ENCODE results near the gene TASP1. TPM values are rescaled to one million over a fixed set of nuclear protein-coding genes. Genes with fewer than 3 reads are reported as not detected.
"Not testable (repeated sequence)": the region's sequence is repeated elsewhere in the genome, so short reads cannot be mapped to it uniquely, and the experiment has no call there.

The TASP1 gene
- total and polyA plus RNA-seq, 9 donors = 5.8 to 10.7 (median 6.8) TPM

DNA sequence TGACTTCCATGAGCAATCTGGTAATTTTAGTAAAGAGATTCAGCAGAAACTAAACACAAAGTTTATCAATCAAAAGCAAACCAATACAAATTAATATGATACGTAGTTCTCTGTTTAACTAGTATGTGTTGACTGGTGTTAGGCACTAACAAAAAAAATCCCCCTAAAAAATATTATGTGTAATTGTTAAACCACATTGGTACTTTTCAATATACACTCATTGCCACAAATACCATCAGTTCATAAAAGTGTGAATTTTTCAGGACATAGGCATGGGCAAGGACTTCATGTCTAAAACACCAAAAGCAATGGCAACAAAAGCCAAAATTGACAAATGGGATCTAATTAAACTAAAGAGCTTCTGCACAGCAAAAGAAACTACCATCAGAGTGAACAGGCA is 155.3 kb downstream of the TASP1 start:
- H3K27ac ChIP-seq (ENCODE audit: low read length); H3K4me3 ChIP-seq (ENCODE audit: low read length); DNase-seq; H3K27me3 ChIP-seq (ENCODE audit: control insufficient read depth, insufficient read depth, low read length); H3K36me3 ChIP-seq (ENCODE audit: control insufficient read depth, insufficient read depth, low read length); H3K9me3 ChIP-seq (replicated peaks; ENCODE audit: control insufficient read depth, low read depth, low read length); H3K4me1 ChIP-seq (ENCODE audit: control insufficient read depth, insufficient read depth, low read length): not testable (repeated sequence)
- WGBS (ENCODE audit: insufficient coverage) = no CpG with 5 or more reads among the region's 1 CpG

DNA sequence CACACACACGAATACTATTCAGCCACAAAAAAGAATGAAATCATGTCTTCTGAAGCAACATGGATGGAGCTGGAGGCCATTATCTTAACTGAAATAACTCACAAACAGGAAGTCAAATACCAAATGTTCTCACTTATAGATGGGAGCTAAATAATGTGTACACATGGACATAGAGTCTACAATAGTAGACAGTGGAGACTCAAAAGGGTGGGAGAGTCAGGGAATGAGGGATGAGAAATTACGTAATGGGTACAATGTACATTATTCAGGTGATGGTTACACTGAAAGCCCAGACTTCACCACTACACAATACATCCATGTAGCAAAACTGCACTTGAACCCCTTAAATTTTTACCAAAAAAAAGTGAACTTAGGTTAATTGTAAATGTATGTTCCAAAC is 160.4 kb downstream of the TASP1 start:
- Histone ChIP-seq H3K4me1 (ENCODE audit: control insufficient read depth, insufficient read depth, low read length) (no peaks in the 10 kb centered on the region), H3K27ac (ENCODE audit: low read length) (no peak overlapping the region), H3K27me3 (ENCODE audit: control insufficient read depth, insufficient read depth, low read length) (no peaks in the 10 kb centered on the region), H3K4me3 (ENCODE audit: low read length) (no peak overlapping the region), H3K36me3 (ENCODE audit: control insufficient read depth, insufficient read depth, low read length) (no peaks in the 10 kb centered on the region), H3K9me3 (replicated peaks; ENCODE audit: control insufficient read depth, low read depth, low read length) (no peaks in the 10 kb centered on the region)
- no CpG with 5 or more reads among the region's 2 CpGs for WGBS (ENCODE audit: insufficient coverage)
- DNase-seq = no peak

GRCh38 chr20:13474467-13474866 is 164.3 kb downstream of the TASP1 start:
- no peaks in the 10 kb centered on the region for H3K36me3 ChIP-seq (ENCODE audit: control insufficient read depth, insufficient read depth, low read length)
- no peak overlapping the region for H3K27ac ChIP-seq (ENCODE audit: low read length)
- H3K4me3 ChIP-seq (ENCODE audit: low read length) = no peak overlapping the region
- H3K9me3 ChIP-seq (replicated peaks; ENCODE audit: control insufficient read depth, low read depth, low read length) = no peaks in the 10 kb centered on the region
- no peaks in the 10 kb centered on the region for H3K4me1 ChIP-seq (ENCODE audit: control insufficient read depth, insufficient read depth, low read length)
- WGBS (ENCODE audit: insufficient coverage) = no CpG with 5 or more reads among the region's 1 CpG
- no peaks in the 10 kb centered on the region for H3K27me3 ChIP-seq (ENCODE audit: control insufficient read depth, insufficient read depth, low read length)
- no peak for DNase-seq

DNA sequence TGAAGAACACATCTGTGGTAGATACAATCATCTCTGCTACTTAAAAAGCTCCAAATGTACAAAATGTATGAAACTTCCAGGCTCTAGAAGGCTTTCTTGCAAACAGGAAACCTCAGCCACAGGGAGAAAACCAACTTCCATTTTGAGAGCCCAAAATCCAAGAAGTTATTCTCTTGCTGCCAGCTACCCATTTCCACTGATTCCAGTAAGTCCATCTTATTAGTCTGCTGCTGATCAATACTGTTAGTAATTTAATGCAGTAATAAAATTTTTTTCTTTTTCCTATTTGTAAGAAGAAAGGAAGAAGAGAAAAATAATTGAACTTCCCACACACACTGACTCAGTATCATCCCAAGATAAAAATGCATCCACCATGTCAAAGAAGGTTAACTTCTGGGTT is 169.5 kb downstream of the TASP1 start:
- Histone ChIP-seq H3K27me3 (ENCODE audit: control insufficient read depth, insufficient read depth, low read length) (no peaks in the 10 kb centered on the region), H3K9me3 (replicated peaks; ENCODE audit: control insufficient read depth, low read depth, low read length) (peaks cover 3% of the 10 kb centered on the region), H3K27ac (ENCODE audit: low read length) (no peak overlapping the region), H3K4me1 (ENCODE audit: control insufficient read depth, insufficient read depth, low read length) (no peaks in the 10 kb centered on the region), H3K4me3 (ENCODE audit: low read length) (no peak overlapping the region), H3K36me3 (ENCODE audit: control insufficient read depth, insufficient read depth, low read length) (no peaks in the 10 kb centered on the region)
- DNase-seq = no peak

DNA sequence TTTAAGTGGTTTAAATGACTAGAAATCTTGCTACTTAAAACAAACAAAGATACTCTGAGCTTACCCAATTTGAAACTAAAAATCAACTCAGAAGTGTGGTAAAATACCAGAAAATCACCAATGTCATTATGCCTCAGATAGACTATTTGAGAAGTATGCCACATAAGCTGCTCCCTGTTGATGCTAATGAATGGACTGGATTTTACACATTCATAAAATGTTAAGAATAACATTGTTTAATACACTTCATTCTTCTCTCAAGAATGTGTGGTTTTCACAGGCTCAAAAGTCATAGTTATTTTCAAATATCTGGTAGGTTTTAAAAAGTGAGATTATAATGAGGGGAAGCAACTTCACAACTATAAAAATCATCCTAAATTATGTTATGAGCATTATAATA is 170.6 kb downstream of the TASP1 start:
- Histone ChIP-seq H3K27ac (ENCODE audit: low read length) (no peak overlapping the region), H3K4me3 (ENCODE audit: low read length) (no peak overlapping the region), H3K9me3 (replicated peaks; ENCODE audit: control insufficient read depth, low read depth, low read length) (peaks cover 3% of the 10 kb centered on the region), H3K36me3 (ENCODE audit: control insufficient read depth, insufficient read depth, low read length) (no peaks in the 10 kb centered on the region), H3K27me3 (ENCODE audit: control insufficient read depth, insufficient read depth, low read length) (no peaks in the 10 kb centered on the region), H3K4me1 (ENCODE audit: control insufficient read depth, insufficient read depth, low read length) (no peaks in the 10 kb centered on the region)
- DNase-seq = no peak

DNA sequence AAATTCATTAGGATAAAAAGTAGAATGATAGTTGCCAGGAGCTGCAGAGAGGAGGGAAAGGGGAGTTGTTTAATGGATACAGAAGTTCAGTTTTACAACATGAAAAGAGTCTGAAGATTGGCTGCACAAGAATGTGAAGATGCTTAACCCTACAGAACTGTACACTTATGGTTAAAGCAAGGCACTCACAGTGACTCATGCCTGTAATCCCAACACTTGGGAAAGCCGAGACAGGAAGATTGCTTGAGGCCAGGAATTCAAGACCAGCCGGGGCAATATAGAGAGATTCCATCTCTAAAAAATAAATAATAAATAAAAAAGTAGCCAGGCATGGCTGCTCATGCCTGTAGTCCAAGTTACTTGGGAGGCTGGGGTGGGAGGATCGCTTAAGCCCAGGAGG is 174.0 kb downstream of the TASP1 start:
- no CpG with 5 or more reads among the region's 3 CpGs for WGBS (ENCODE audit: insufficient coverage)

GRCh38 chr20:13461849-13462458 is 176.8 kb downstream of the TASP1 start:
- Histone ChIP-seq H3K4me3 (ENCODE audit: low read length) (no peak overlapping the region), H3K36me3 (ENCODE audit: control insufficient read depth, insufficient read depth, low read length) (no peaks in the 10 kb centered on the region), H3K4me1 (ENCODE audit: control insufficient read depth, insufficient read depth, low read length) (no peaks in the 10 kb centered on the region), H3K27ac (ENCODE audit: low read length) (no peak overlapping the region), H3K9me3 (replicated peaks; ENCODE audit: control insufficient read depth, low read depth, low read length) (no peaks in the 10 kb centered on the region), H3K27me3 (ENCODE audit: control insufficient read depth, insufficient read depth, low read length) (no peaks in the 10 kb centered on the region)
- DNase-seq = no peak
- WGBS (ENCODE audit: insufficient coverage) = no CpG with 5 or more reads among the region's 2 CpGs

More for the DNA sequence above, 174.0 kb downstream of the TASP1 start:
- H3K27me3 ChIP-seq (ENCODE audit: control insufficient read depth, insufficient read depth, low read length) = no peaks in the 10 kb centered on the region
- H3K4me3 ChIP-seq (ENCODE audit: low read length) = no peak overlapping the region
- no peak overlapping the region for H3K27ac ChIP-seq (ENCODE audit: low read length)
- H3K9me3 ChIP-seq (replicated peaks; ENCODE audit: control insufficient read depth, low read depth, low read length) = peaks cover 3% of the 10 kb centered on the region
- no peaks in the 10 kb centered on the region for H3K4me1 ChIP-seq (ENCODE audit: control insufficient read depth, insufficient read depth, low read length)
- H3K36me3 ChIP-seq (ENCODE audit: control insufficient read depth, insufficient read depth, low read length) = no peaks in the 10 kb centered on the region
- no peak for DNase-seq

GRCh38 chr20:13458860-13459451 is 179.8 kb downstream of the TASP1 start:
- H3K4me3 ChIP-seq (ENCODE audit: low read length) = no peak overlapping the region
- peaks cover 5% of the 10 kb centered on the region for H3K4me1 ChIP-seq (ENCODE audit: control insufficient read depth, insufficient read depth, low read length)
- H3K36me3 ChIP-seq (ENCODE audit: control insufficient read depth, insufficient read depth, low read length) = no peaks in the 10 kb centered on the region
- no peak overlapping the region for H3K27ac ChIP-seq (ENCODE audit: low read length)
- H3K27me3 ChIP-seq (ENCODE audit: control insufficient read depth, insufficient read depth, low read length) = no peaks in the 10 kb centered on the region
- no peaks in the 10 kb centered on the region for H3K9me3 ChIP-seq (replicated peaks; ENCODE audit: control insufficient read depth, low read depth, low read length)
- no peak for DNase-seq
- 87% methylated on average over 3 of the region's 3 CpGs for WGBS (ENCODE audit: insufficient coverage)

GRCh38 chr20:13457487-13457886 is 181.2 kb downstream of the TASP1 start:
- no peak for DNase-seq
- Histone ChIP-seq H3K27ac (ENCODE audit: low read length) (no peak overlapping the region), H3K9me3 (replicated peaks; ENCODE audit: control insufficient read depth, low read depth, low read length) (no peaks in the 10 kb centered on the region), H3K36me3 (ENCODE audit: control insufficient read depth, insufficient read depth, low read length) (no peaks in the 10 kb centered on the region), H3K4me3 (ENCODE audit: low read length) (no peak overlapping the region), H3K4me1 (ENCODE audit: control insufficient read depth, insufficient read depth, low read length) (peaks cover 5% of the 10 kb centered on the region), H3K27me3 (ENCODE audit: control insufficient read depth, insufficient read depth, low read length) (no peaks in the 10 kb centered on the region)
- no CpG with 5 or more reads among the region's 1 CpG for WGBS (ENCODE audit: insufficient coverage)

DNA sequence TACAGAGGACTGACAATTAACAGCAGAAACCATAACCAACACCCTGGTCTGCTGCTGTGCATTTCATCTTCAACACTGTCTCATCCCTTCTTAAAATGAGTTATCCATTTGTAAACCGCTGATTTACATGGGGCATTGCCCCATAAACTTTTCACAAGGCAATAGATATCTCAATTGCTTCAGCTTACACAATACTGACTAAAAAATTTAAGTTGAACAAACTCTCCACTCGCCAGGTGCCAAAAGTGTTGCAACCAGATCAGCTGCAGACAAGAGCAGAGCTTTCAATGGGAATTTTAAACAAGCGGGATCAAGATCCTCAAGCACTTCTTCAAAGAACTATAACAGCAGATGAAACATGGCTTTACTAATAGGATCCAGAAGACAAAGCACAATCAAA is 183.0 kb downstream of the TASP1 start:
- no peak overlapping the region for H3K4me3 ChIP-seq (ENCODE audit: low read length)
- no peaks in the 10 kb centered on the region for H3K36me3 ChIP-seq (ENCODE audit: control insufficient read depth, insufficient read depth, low read length)
- H3K4me1 ChIP-seq (ENCODE audit: control insufficient read depth, insufficient read depth, low read length) = peaks cover 5% of the 10 kb centered on the region
- DNase-seq = peak; percentile 14
- H3K27ac ChIP-seq (ENCODE audit: low read length) = no peak overlapping the region
- no peaks in the 10 kb centered on the region for H3K9me3 ChIP-seq (replicated peaks; ENCODE audit: control insufficient read depth, low read depth, low read length)
- H3K27me3 ChIP-seq (ENCODE audit: control insufficient read depth, insufficient read depth, low read length) = no peaks in the 10 kb centered on the region
- 60% methylated on average over 2 of the region's 3 CpGs for WGBS (ENCODE audit: insufficient coverage)

DNA sequence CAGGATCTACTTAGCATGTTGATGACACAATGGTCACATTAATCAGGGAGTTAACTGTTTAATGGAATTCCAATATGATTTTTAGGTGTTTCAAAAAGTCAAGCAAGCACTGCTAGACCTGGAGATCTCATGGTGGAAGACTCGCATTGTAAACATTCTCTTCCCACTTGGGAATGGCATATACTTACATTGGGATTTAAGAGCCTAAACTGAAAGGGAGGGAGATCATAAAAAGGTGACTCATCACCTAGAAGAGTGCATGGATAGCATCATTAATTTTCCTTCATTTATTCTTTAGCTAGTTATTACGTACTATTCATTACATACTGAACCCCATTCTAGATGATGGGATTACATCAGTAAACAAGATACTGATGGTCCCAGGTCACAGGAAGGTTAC is 185.4 kb downstream of the TASP1 start:
- no CpG with 5 or more reads among the region's 2 CpGs for WGBS (ENCODE audit: insufficient coverage)
- Histone ChIP-seq H3K36me3 (ENCODE audit: control insufficient read depth, insufficient read depth, low read length) (no peaks in the 10 kb centered on the region), H3K4me3 (ENCODE audit: low read length) (no peak overlapping the region), H3K4me1 (ENCODE audit: control insufficient read depth, insufficient read depth, low read length) (peaks cover 5% of the 10 kb centered on the region), H3K9me3 (replicated peaks; ENCODE audit: control insufficient read depth, low read depth, low read length) (no peaks in the 10 kb centered on the region), H3K27me3 (ENCODE audit: control insufficient read depth, insufficient read depth, low read length) (no peaks in the 10 kb centered on the region), H3K27ac (ENCODE audit: low read length) (no peak overlapping the region)
- DNase-seq = no peak
